ENCODE data around the gene ENHO.
"Not testable (repeated sequence)": the region's sequence is repeated elsewhere in the genome, so short reads cannot be mapped to it uniquely, and the experiment has no call there.

The ENHO gene

GRCh38 chr9:34555500-34555899 is 32.7 kb upstream of the ENHO start:
- no peak for DNase-seq (ENCODE audit: low read depth)

GRCh38 chr9:34555002-34555348 is 32.2 kb upstream of the ENHO start:
- DNase-seq (ENCODE audit: low read depth), result no peak

GRCh38 chr9:34554211-34555001 is 31.6 kb upstream of the ENHO start:
- no peak for DNase-seq (ENCODE audit: low read depth)

GRCh38 chr9:34553511-34554021 is 30.8 kb upstream of the ENHO start:
- no peak for DNase-seq (ENCODE audit: low read depth)

GRCh38 chr9:34552986-34553385 is 30.2 kb upstream of the ENHO start:
- no peak for DNase-seq (ENCODE audit: low read depth)

- no peak for DNase-seq (ENCODE audit: low read depth)
Measured at GRCh38 chr9:34552606-34552981, 29.8 kb upstream of the ENHO start.

- DNase-seq (ENCODE audit: low read depth), result no peak
Measured at GRCh38 chr9:34551751-34552605, 29.2 kb upstream of the ENHO start.

GRCh38 chr9:34550681-34551270 is 28.0 kb upstream of the ENHO start:
- DNase-seq (ENCODE audit: low read depth), result no peak

- DNase-seq (ENCODE audit: low read depth), result no peak
Measured at GRCh38 chr9:34550016-34550680, 27.4 kb upstream of the ENHO start.

- no peak for DNase-seq (ENCODE audit: low read depth)
Measured at GRCh38 chr9:34549407-34549732, 26.6 kb upstream of the ENHO start.

GRCh38 chr9:34547960-34548611 is 25.3 kb upstream of the ENHO start:
- peak; percentile 35 for DNase-seq (ENCODE audit: low read depth)

- DNase-seq (ENCODE audit: low read depth), result peak; percentile 38
Measured at GRCh38 chr9:34546834-34547827, 24.3 kb upstream of the ENHO start.

GRCh38 chr9:34546102-34546833 is 23.5 kb upstream of the ENHO start:
- DNase-seq (ENCODE audit: low read depth), result no peak

- DNase-seq (ENCODE audit: low read depth), result no peak
Measured at GRCh38 chr9:34545497-34545896, 22.7 kb upstream of the ENHO start.

GRCh38 chr9:34544035-34544434 is 21.2 kb upstream of the ENHO start:
- no peak for DNase-seq (ENCODE audit: low read depth)

- DNase-seq (ENCODE audit: low read depth), result no peak
Measured at GRCh38 chr9:34541540-34541939, 18.8 kb upstream of the ENHO start.

GRCh38 chr9:34540827-34541226 is 18.0 kb upstream of the ENHO start:
- DNase-seq (ENCODE audit: low read depth), result no peak

- no peak for DNase-seq (ENCODE audit: low read depth)
Measured at GRCh38 chr9:34536685-34537084, 13.9 kb upstream of the ENHO start.

GRCh38 chr9:34532041-34532440 is 9.3 kb upstream of the ENHO start:
- DNase-seq (ENCODE audit: low read depth), result not testable (repeated sequence)

GRCh38 chr9:34526026-34526425 is 3.2 kb upstream of the ENHO start:
- DNase-seq (ENCODE audit: low read depth), result no peak
